Breast epithelium (tissue), 3 donors: Measurements from ENCODE around the gene TTC39A.

ENCODE experiments used
- CTCF ChIP-seq, 3 donors: fragments of 450-650 bp; IDR thresholded peaks; one replicate each; pipeline ENCODE4 v1.5.1; 2016 to 2017; ENCODE audit warnings: antibody characterized with exemption in 3 of 3, mild to moderate bottlenecking in 3 of 3, moderate library complexity in 3 of 3
- POLR2AphosphoS5 ChIP-seq, 3 donors: sonication (generic); formaldehyde crosslinking; IDR thresholded peaks; one replicate each; pipeline ENCODE4 v1.6.1; 2017; ENCODE audit warnings: antibody characterized with exemption in 3 of 3

GRCh38 chr1:51354416-51354815 is 24.1 kb upstream of the TTC39A start:
- no peak for TF ChIP-seq CTCF (IDR thresholded peaks at IDR 0.05)
- TF ChIP-seq POLR2AphosphoS5 (IDR thresholded peaks at IDR 0.05), result no peak
